Stimulated activated CD4-positive, alpha-beta T cell treated with anti-CD3 and anti-CD28 coated beads, Interleukin-1b, Interleukin-23, amount 100 ng/mL, for 1 hour (primary cell): ENCODE measurements around the gene SPRY1.

Experiments used
- DNase-seq, 2 donors: peaks; one replicate each; pipeline ENCODE4 v3.0.0-alpha.2; 2020; ENCODE audit warnings: low read depth in 2 of 2

The SPRY1 gene

DNA sequence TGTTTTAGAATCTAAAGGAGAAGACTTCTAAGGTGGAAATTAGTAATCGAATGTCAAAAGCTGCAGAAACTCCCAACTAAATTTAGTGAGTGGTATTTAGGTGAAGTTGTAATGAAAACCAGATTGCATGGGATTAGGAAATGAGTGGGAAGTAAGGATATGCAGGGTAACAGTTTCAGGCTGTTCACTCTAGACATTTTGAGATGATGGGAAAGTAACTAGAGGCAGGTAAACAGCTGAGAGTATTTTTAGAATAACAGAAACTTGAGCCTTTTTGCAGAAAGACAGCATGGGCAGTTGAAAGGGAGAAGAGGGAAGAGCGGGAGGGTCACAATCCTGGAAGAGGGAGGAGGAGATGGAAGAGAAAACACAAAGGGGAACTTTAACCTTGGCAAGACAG, 12.7 kb downstream of the SPRY1 start:
- no peak for DNase-seq

GRCh38 chr4:123411514-123411913, 14.9 kb downstream of the SPRY1 start:
- DNase-seq: no peak

DNA sequence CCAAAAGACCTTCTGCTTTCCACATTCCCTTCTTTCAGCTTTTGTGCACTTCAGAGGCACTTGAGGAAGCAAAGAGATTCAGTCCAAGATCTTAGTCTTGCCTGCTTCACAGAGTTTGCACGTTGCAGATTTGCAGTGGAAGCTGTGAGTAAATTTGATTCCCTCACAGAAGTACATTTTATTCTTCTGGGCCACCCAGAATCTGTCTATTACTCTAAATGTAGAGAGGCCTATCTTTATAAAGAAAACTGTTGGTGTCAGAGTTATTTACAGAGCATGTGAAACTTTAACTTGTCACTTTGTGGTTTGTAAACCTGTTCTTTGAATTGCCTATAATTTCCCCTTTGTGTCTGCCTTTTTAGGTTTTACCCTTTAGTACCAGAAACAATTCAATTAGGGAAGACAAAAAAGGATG, 15.5 kb downstream of the SPRY1 start:
- no peak for DNase-seq

DNA sequence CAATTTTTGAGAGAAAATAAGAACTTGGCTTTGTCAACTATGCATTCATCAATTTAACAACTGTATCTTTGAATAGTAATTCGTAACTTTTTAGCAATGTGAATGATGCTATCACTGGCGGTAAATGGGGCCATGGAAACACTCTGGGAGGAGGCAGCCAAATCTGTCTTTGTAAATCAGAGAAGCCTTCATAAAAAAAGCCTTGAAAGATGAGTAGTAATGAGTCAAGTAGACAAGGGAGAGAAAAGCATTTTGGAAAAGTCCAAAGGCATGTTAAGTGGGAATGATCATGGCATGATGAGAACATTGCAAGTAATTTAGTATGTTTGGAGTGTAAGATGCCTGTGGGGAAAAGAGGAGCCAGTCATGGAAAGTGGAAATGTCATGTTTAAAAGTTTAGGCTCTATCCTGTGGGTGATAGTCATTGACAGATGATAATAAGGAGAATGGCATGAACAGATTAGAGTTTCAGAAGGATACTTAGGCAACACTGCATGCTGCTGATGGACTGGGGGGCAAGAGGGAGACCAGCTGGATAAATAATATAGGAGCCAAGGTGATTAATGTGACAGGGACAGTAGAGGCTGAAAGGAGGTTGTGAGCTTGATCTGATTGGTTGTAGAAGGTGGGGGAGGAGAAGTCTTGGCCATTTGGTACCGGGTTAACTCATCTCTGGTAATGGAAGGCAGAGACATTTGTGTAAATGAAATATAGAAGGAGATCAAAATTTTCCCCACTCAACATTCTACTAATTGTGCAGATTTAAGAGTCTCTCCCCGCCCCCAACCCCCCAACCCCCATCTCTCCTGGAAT, 16.3 kb downstream of the SPRY1 start:
- DNase-seq: no peak

- DNase-seq: no peak
Observed at GRCh38 chr4:123415576-123415975, 19.0 kb downstream of the SPRY1 start.

GRCh38 chr4:123415977-123416376, 19.4 kb downstream of the SPRY1 start:
- DNase-seq: no peak

DNA sequence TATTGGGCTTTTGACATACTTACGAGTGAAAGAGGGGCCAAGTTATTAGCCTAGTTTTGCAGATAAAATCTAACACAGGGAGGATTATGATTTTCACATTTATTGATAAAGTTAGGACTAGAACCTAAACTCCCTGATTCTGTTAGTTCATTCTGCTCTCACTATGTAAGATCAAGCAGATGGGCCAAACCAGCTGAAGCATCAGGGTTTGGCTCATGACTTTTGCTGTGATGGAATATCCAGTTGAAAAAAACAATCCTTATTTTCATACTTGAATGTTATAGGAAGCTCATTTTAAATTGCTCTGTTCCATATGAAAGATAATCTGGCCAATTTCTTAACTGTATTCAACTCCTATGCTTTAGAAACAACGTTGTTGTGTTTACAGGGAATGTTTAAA, 21.2 kb downstream of the SPRY1 start:
- no peak for DNase-seq

DNA sequence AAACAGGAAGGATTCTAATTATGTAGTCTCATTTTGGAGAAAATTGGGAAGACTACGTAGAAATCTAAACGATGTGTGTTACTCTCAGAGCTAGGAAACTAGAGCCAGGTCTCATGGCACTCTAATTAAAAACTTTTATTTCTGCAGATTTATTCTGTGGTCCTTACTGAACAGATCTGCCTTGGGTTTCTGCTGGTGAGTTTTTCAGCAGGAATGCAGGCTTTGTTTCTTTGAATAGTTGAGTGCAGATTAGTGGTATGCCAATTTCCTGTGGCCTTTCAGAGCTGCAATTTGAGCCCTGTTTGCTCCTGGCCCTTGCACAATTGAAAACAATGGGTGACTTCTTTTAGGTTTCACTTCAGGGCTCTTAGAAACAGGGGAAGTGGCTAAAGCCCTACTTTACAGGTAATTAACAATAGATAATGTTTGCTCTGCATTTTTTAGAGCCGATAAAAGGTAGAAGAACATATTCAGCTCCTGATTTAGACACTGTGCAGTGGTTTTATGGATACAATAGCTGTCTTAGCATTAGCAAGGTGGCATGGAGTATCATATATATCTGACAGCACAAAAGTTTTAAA, 21.8 kb downstream of the SPRY1 start:
- DNase-seq: no peak

- no peak for DNase-seq
Observed at GRCh38 chr4:123419885-123420755, 23.5 kb downstream of the SPRY1 start.

DNA sequence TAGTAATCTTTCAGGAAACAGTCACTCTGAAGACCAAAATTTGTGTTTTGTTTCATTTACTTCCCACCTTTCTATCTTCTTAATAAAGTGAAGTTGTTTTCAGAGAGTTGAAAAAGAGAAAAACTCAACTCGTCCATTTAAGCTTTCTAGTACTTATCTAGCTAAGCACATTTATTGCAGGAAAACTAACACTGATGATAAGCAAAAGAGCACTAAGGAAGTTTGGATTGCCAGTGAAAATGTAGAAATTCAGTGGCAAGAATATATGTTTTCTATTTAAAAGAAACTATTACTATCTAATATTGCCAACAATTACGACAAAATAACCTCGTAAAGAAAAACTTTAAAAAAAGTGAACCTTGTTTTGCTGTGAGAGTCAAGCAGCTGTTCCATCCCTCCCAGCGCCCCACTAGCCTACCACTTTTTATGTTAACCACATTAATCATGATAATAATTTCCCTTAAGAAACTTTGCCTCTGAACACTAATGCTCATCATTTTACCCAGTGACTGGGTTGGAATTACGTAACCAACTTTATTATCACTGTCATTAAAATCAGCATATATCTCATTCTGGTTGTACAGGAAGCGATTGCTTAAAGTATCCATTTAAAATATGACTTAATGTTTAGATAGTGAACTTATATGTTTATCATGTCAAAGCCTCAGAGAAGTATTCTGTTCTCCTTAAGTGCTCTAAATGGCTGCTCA, 24.8 kb downstream of the SPRY1 start:
- DNase-seq: no peak

DNA sequence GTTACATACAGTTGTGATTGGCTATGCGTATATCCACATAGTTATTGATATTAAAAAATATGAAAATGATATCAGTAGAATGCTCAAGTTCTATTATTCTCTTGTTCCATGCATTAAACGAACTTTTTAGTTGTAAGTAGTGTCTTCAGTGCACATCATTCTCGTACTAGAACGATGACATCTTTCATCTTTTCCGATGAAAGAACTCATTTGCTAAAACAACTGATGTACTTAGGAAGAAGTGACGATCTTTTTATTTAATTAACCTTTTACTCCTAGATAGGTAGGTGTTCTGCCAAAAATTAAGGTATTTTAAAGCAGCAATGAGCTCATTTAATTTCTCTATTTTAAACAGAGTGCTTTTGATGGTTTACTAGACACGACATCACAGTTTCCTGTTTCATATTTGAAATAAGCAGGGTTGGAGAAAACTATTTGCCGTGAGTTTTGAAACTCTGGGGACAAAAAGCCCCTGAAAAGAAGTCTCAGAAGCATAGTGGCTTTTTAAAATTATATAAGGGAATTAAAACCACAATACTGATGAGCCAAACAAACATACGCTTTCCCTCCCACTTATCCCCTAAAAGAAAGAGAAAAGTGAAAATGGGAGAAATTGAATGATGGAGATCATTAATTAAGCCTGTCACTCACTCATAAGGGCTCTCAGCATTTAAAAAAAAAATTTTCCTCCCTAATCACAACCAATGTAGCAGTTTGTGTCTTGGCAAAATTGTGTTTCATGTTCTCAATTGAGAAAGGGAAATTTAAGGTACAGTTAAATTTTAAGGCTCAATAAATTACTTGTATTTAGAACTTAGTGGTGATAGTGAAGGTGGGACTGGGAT, 25.6 kb downstream of the SPRY1 start:
- DNase-seq: no peak

DNA sequence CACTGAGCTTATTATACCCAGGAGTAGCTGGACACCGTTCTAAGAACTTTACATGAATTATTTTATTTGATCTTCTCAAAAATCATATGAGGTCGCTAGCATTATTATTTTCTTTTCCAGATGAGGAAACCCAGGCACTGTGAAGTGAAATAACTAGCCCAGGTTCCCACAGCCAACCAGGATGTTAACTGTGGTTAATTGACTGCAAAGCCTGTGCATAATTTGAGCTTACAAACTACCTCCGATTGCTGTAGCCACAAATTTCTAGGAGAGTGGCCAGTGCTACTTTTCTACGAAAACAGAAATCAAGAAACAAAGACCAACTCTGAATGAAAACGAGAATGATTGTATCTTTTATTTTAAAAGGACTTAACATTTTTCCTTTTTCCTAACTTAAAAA, 27.2 kb downstream of the SPRY1 start:
- no peak for DNase-seq

- DNase-seq: no peak
Observed at GRCh38 chr4:123427951-123428350, 31.4 kb downstream of the SPRY1 start.

- peak in 1 of 2 donors; percentile 5 for DNase-seq
Observed at GRCh38 chr4:123430031-123430430, 33.4 kb downstream of the SPRY1 start.

DNA sequence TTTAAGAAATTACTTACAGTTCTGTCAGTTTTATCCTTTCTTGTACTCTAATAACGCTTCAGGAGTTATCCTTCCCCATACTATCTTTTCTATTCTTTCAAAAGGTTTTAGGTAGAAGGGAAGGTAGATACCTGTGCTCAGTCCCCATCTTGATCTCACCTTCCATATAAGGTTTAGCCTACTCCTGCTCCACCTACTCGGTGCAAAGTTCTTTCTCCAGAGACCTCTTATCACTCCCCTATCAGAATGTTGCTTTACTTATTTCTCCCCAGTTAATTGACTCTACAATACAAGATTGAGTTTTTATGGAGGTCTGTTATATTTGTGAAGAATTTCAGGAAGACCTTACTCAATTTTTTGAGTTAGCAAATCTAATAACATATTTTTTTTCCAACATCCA, 33.9 kb downstream of the SPRY1 start:
- no peak for DNase-seq

- DNase-seq: no peak
Observed at GRCh38 chr4:123433573-123433972, 37.0 kb downstream of the SPRY1 start.

GRCh38 chr4:123433976-123434375, 37.4 kb downstream of the SPRY1 start:
- no peak for DNase-seq

- no peak for DNase-seq
Observed at GRCh38 chr4:123435246-123436113, 38.9 kb downstream of the SPRY1 start.

GRCh38 chr4:123438031-123438430, 41.4 kb downstream of the SPRY1 start:
- no peak for DNase-seq
